ENCODE data around the gene CFAP20DC. TPM values are rescaled to one million over a fixed set of nuclear protein-coding genes. Genes with fewer than 3 reads are reported as not detected.

CFAP20DC gene
- total RNA-seq, 1 experiment from 2014 or later, result 2.9 TPM

- Histone ChIP-seq H3K27ac (ENCODE audit: low read depth, low read length) (no peak overlapping the region), H3K4me1 (ENCODE audit: control insufficient read depth in 1 of 2, insufficient read depth in 2 of 2, low read length in 2 of 2) (no peaks in the 10 kb centered on the region), H3K4me2 (ENCODE audit: low read length) (no peak overlapping the region), H4K20me1 (ENCODE audit: insufficient read depth) (no peaks in the 10 kb centered on the region), H2AFZ (ENCODE audit: low read depth, low read length, poor library complexity, severe bottlenecking) (no peak overlapping the region), H3K9me2 (ENCODE audit: insufficient read depth) (no peaks in the 10 kb centered on the region), H3K9ac (ENCODE audit: low read length) (no peak overlapping the region), H3K9me3 (ENCODE audit: control insufficient read depth in 1 of 2, insufficient read depth in 1 of 2, low read depth in 1 of 2, low read length in 2 of 2) (no peaks in the 10 kb centered on the region), H3K79me2 (ENCODE audit: insufficient read depth, low read length) (no peaks in the 10 kb centered on the region), H3K27me3 (ENCODE audit: insufficient read depth, low read length) (no peaks in the 10 kb centered on the region), H3K36me3 (ENCODE audit: control insufficient read depth in 1 of 2, insufficient read depth in 2 of 2, low read length in 2 of 2) (no peaks in the 10 kb centered on the region), H3K4me3 (replicated peaks in 1 of 2; ENCODE audit: low read depth in 1 of 2, low read length in 2 of 2) (no peak overlapping the region)
- CTCF ChIA-PET, result no interaction called here
- intact Hi-C loops (cut with micrococcal nuclease), result no loop called here
- BruUV-seq (replicated peaks), result no TSS peak
- ATAC-seq (no peak), DNase-seq (ENCODE audit: low read depth, low spot score) (no peak)
- POLR2A ChIA-PET, result no interaction called here
- RAD21 ChIA-PET (ENCODE audit: low non-redundant PET in 1 of 2, low total read pairs in 2 of 2, uncharacterized antibody in 2 of 2, unreplicated experiment in 2 of 2), result no interaction called here
- TF ChIP-seq MAX (IDR thresholded peaks at IDR 0.05), result no peak
- TF ChIP-seq RAD21 (IDR thresholded peaks at IDR 0.05; ENCODE audit: low read depth), result no peak
These were observed 209.9 kb downstream of the CFAP20DC start for GRCh38 chr3:58839964-58840363.

DNA sequence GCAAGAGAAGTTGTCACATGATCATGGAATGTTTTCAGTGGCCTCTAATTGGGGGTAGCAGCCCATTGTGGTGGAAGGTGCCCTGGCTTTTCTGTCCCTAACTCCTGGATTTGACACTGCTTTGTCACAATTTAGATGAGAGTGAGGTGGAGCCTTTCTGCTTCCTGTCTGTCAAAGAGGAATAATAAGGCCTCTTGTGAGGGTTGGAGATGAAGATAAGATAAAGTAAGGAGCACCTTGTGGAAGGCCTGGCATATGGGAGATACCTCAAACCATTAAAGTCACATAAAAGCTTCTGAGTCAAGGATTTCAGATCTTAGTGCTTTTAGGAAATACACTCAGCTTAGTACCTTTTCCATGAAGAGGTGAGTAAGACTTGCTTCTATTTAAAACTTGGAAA lies 210.6 kb downstream of the CFAP20DC start:
- Histone ChIP-seq H3K4me1 (ENCODE audit: control insufficient read depth in 1 of 2, insufficient read depth in 2 of 2, low read length in 2 of 2) (no peaks in the 10 kb centered on the region), H3K27me3 (ENCODE audit: insufficient read depth, low read length) (no peaks in the 10 kb centered on the region), H3K9ac (ENCODE audit: low read length) (no peak overlapping the region), H3K79me2 (ENCODE audit: insufficient read depth, low read length) (no peaks in the 10 kb centered on the region), H2AFZ (ENCODE audit: low read depth, low read length, poor library complexity, severe bottlenecking) (no peak overlapping the region), H3K4me2 (ENCODE audit: low read length) (no peak overlapping the region), H3K9me3 (ENCODE audit: control insufficient read depth in 1 of 2, insufficient read depth in 1 of 2, low read depth in 1 of 2, low read length in 2 of 2) (no peaks in the 10 kb centered on the region), H3K9me2 (ENCODE audit: insufficient read depth) (no peaks in the 10 kb centered on the region), H3K4me3 (replicated peaks in 1 of 2; ENCODE audit: low read depth in 1 of 2, low read length in 2 of 2) (no peak overlapping the region), H3K36me3 (ENCODE audit: control insufficient read depth in 1 of 2, insufficient read depth in 2 of 2, low read length in 2 of 2) (no peaks in the 10 kb centered on the region), H4K20me1 (ENCODE audit: insufficient read depth) (no peaks in the 10 kb centered on the region), H3K27ac (ENCODE audit: low read depth, low read length) (no peak overlapping the region)
- RAD21 ChIA-PET (ENCODE audit: low non-redundant PET in 1 of 2, low total read pairs in 2 of 2, uncharacterized antibody in 2 of 2, unreplicated experiment in 2 of 2), result no interaction called here
- CTCF ChIA-PET, result no interaction called here
- intact Hi-C loops (cut with micrococcal nuclease), result no loop called here
- BruUV-seq (replicated peaks), result no TSS peak
- POLR2A ChIA-PET, result no interaction called here
- no peak for ATAC-seq
- TF ChIP-seq, protein P1, sequence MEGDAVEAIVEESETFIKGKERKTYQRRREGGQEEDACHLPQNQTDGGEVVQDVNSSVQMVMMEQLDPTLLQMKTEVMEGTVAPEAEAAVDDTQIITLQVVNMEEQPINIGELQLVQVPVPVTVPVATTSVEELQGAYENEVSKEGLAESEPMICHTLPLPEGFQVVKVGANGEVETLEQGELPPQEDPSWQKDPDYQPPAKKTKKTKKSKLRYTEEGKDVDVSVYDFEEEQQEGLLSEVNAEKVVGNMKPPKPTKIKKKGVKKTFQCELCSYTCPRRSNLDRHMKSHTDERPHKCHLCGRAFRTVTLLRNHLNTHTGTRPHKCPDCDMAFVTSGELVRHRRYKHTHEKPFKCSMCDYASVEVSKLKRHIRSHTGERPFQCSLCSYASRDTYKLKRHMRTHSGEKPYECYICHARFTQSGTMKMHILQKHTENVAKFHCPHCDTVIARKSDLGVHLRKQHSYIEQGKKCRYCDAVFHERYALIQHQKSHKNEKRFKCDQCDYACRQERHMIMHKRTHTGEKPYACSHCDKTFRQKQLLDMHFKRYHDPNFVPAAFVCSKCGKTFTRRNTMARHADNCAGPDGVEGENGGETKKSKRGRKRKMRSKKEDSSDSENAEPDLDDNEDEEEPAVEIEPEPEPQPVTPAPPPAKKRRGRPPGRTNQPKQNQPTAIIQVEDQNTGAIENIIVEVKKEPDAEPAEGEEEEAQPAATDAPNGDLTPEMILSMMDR (IDR thresholded peaks at IDR 0.05 in 2 of 3, conservative IDR thresholded peaks at IDR 0.05 in 1 of 3; ENCODE audit: borderline replicate concordance in 1 of 3, insufficient read depth in 1 of 3, low read depth in 2 of 3, low read length in 2 of 3), result no peak
- TF ChIP-seq FOSL1 (IDR thresholded peaks at IDR 0.05; ENCODE audit: low read depth) (no peak), ELF1 (IDR thresholded peaks at IDR 0.05; ENCODE audit: borderline replicate concordance, low read depth) (no peak), EZH2 (IDR thresholded peaks at IDR 0.05) (no peak), SIN3A (IDR thresholded peaks at IDR 0.05; ENCODE audit: low read depth) (no peak), SRF (IDR thresholded peaks at IDR 0.05; ENCODE audit: low read depth) (no peak), REST (IDR thresholded peaks at IDR 0.05; ENCODE audit: low read depth) (no peak), MAX (IDR thresholded peaks at IDR 0.05) (no peak), POLR2A (IDR thresholded peaks at IDR 0.05; ENCODE audit: borderline replicate concordance, extremely low read depth, insufficient read depth, insufficient read length) (no peak), SP1 (IDR thresholded peaks at IDR 0.05; ENCODE audit: low read depth) (no peak), ZBTB33 (IDR thresholded peaks at IDR 0.05; ENCODE audit: extremely low read depth, insufficient replicate concordance, low read length) (no peak), JUND (IDR thresholded peaks at IDR 0.05) (no peak)
- DNase-seq (ENCODE audit: low read depth, low spot score), result no peak

All from HCT116 (cell line).